Esophagus (tissue), 2 donors: ENCODE results near the gene COQ9. TPM values are rescaled to one million over a fixed set of nuclear protein-coding genes. Genes with fewer than 3 reads are reported as not detected.

Source experiments
- polyA plus RNA-seq, 2 donors: library from polyadenylated mRNA; stranded (reverse); fragments of 200-250 nt; gene quantifications; one replicate each; pipeline ENCODE4 v1.2.3, GENCODE V29; 2013
- donor health status: healthy with polysubstance abuse.
- donor health status: Bipolar disorder and iron deficiency.

COQ9 gene
- polyA plus RNA-seq, 2 donors: 56.1 to 70.3 TPM

Other genes with a start within 250 kb of the COQ9 start
- gene ARL2BP, start 202.2 kb upstream of the COQ9 start, polyA plus RNA-seq: 10 to 100 TPM; 20.8 to 30.1 TPM
- 10 to 100 TPM; 18.1 to 28.0 TPM for gene PLLP, start 162.8 kb upstream of the COQ9 start, polyA plus RNA-seq
- under 1 TPM; 0.31 to 0.78 TPM for gene CCL22, start 88.7 kb upstream of the COQ9 start, polyA plus RNA-seq
- gene CX3CL1, start 75.0 kb upstream of the COQ9 start, polyA plus RNA-seq: 1 to 10 TPM; 5.0 to 5.9 TPM
- gene CCL17, start 42.7 kb upstream of the COQ9 start, polyA plus RNA-seq: 1 to 10 TPM; 1.1 to 7.6 TPM
- 10 to 100 TPM; 11.7 to 31.6 TPM for gene CIAPIN1, start 94 bp upstream of the COQ9 start, polyA plus RNA-seq
- 10 to 100 TPM; 18.5 to 34.0 TPM for gene POLR2C, start 15.2 kb downstream of the COQ9 start, polyA plus RNA-seq
- gene DOK4, start 39.0 kb downstream of the COQ9 start, polyA plus RNA-seq: 10 to 100 TPM; 27.6 to 33.7 TPM
- 1 to 10 TPM; 2.6 TPM for gene CCDC102A, start 89.1 kb downstream of the COQ9 start, polyA plus RNA-seq
- under 1 TPM; 0.49 to 0.85 TPM for gene ADGRG5, start 95.2 kb downstream of the COQ9 start, polyA plus RNA-seq
- 10 to 100 TPM; 30.9 to 31.1 TPM for gene ADGRG1, start 181.2 kb downstream of the COQ9 start, polyA plus RNA-seq
- gene ADGRG3, start 220.8 kb downstream of the COQ9 start, polyA plus RNA-seq: under 1 TPM; 0.31 to 0.72 TPM
- gene DRC7, start 247.3 kb downstream of the COQ9 start, polyA plus RNA-seq: not detected